ENCODE data around the gene IL1RAPL2.
"Not testable (repeated sequence)": the region's sequence is repeated elsewhere in the genome, so short reads cannot be mapped to it uniquely, and the experiment has no call there.

The IL1RAPL2 gene

DNA sequence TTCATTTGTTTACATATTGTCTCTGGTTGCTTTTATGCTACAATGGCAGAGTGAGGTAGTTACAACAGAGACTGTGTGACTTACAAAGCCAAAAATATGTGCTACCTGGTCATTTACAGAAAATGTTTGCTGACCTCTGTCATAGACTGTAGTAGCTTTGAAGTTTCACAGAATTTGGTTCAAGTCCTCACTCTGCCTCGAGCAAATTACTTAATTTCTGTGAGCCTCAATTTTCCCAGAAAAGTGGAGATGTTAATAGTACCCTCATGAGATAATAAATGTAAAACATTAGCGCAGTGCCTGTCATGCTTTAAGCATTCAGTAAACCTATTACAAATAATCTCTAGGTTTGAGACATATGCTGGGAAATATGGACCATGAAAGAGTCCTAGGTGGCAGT lies 1237.9 kb downstream of the IL1RAPL2 start:
- DNase-seq (ENCODE audit: low spot score) = no peak

DNA sequence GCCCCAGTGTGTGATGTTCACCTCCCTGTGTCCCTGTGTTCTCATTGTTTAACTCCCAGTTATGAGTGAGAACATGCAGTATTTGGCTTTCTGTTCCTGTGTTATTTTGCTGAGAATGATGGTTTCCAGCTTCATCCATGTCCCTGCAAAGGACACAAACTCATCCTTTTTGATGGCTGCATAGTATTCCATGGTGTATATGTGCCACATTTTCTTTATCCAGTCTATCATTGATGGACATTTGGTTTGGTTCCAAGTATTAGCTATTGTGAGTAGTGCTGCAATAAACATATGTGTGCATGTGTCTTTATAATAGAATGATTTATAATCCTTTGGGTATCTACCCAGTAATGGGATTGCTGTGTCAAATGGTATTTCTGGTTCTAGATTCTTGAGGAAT lies 1239.7 kb downstream of the IL1RAPL2 start:
- DNase-seq (ENCODE audit: low spot score) = not testable (repeated sequence)

DNA sequence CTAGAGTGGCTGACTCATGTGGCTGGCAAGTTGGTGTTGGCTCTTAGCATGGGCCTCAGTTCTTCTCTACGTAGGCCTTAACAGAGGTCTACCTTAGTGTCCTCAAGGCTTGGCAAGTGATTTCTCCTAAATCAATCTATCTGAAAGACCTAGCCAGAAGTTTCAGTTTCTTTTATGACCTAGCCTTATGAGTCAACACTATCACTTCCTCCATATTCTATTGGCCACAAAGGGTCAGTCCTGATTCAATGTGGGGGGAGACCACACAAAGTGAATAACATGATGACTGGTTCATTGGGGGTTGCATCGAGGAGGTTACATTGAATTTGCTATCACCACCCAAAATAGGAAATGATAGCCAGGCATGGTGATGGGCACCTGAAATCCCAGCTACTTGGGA lies 1250.5 kb downstream of the IL1RAPL2 start:
- DNase-seq (ENCODE audit: low spot score) = no peak
